Gastroesophageal sphincter (tissue), 3 donors: ENCODE results near the gene COL6A3.

Experiments
- EP300 ChIP-seq: sonication (generic); formaldehyde crosslinking; IDR thresholded peaks from one replicate; pipeline ENCODE4 v1.6.1; 2017; ENCODE audit warnings: antibody characterized with exemption, mild to moderate bottlenecking
- POLR2A ChIP-seq, 2 donors: fragments of 450-650 bp; IDR thresholded peaks; one replicate each; pipeline ENCODE4 v1.6.1; 2017; ENCODE audit warnings: antibody characterized with exemption in 2 of 2, mild to moderate bottlenecking in 2 of 2, moderate library complexity in 1 of 2
- POLR2AphosphoS5 ChIP-seq: sonication (generic); formaldehyde crosslinking; IDR thresholded peaks from one replicate; pipeline ENCODE4 v1.6.1; 2017; ENCODE audit warnings: antibody characterized with exemption
- TF ChIP-seq, protein P1 (sequence below), 4 experiments: fragments of 200-600 bp in 2 of 4; fragments of 450-650 bp in 2 of 4; sonication (generic) in 1 of 4; IDR thresholded peaks; one replicate each; pipeline ENCODE4 v1.5.1; 2017 to 2019; ENCODE audit warnings: antibody characterized with exemption in 4 of 4, mild to moderate bottlenecking in 2 of 4, moderate library complexity in 2 of 4

DNA sequence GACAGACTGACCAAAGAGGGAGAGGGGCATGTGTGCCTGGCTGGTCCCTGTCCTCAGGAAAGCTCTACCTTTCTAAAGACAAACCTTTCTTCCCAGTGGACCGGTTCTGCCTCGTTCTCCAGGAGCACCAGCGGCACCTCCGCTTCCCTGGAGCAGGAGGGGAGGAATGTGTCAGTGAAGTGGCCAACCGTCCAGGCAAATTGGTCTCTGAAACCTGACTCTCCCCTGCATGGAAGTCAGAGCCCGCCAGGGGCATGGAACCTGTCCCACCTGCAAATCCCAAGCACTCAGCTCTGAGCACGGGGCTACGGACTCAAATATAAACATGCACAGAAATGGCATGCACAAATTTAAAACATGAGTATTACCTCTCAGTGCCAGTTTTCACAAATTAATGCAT lies 62.9 kb downstream of the COL6A3 start:
- TF ChIP-seq, protein P1, sequence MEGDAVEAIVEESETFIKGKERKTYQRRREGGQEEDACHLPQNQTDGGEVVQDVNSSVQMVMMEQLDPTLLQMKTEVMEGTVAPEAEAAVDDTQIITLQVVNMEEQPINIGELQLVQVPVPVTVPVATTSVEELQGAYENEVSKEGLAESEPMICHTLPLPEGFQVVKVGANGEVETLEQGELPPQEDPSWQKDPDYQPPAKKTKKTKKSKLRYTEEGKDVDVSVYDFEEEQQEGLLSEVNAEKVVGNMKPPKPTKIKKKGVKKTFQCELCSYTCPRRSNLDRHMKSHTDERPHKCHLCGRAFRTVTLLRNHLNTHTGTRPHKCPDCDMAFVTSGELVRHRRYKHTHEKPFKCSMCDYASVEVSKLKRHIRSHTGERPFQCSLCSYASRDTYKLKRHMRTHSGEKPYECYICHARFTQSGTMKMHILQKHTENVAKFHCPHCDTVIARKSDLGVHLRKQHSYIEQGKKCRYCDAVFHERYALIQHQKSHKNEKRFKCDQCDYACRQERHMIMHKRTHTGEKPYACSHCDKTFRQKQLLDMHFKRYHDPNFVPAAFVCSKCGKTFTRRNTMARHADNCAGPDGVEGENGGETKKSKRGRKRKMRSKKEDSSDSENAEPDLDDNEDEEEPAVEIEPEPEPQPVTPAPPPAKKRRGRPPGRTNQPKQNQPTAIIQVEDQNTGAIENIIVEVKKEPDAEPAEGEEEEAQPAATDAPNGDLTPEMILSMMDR (IDR thresholded peaks at IDR 0.05) = no peak
- no peak for TF ChIP-seq POLR2A (IDR thresholded peaks at IDR 0.05)
- no peak for TF ChIP-seq EP300
- TF ChIP-seq POLR2AphosphoS5 = no peak
